T-helper 2 cell treated with Interferon-gamma antibody and Interleukin-4, amounts not matched to agents 100 ng/mL and 5 ng/mL, for 36 hours (primary cell): ENCODE data around the gene LINGO4. TPM values are rescaled to one million over a fixed set of nuclear protein-coding genes. Genes with fewer than 3 reads are reported as not detected.

Experiments
- total RNA-seq: library from RNA; stranded (reverse); gene quantifications from 2 replicates; pipeline ENCODE4 v1.2.3, GENCODE V29; 2022

LINGO4 gene
- total RNA-seq, 1 donor from 2014 or later = not detected

Other genes with a start within 250 kb of the LINGO4 start
- 26.9 and 29.5 TPM in 2 replicates for gene SNX27, start 193.4 kb downstream of the LINGO4 start, total RNA-seq
- not detected in 2 replicates for gene CELF3, start 88.6 kb downstream of the LINGO4 start, total RNA-seq
- not detected in 2 replicates for gene RIIAD1, start 83.9 kb downstream of the LINGO4 start, total RNA-seq
- gene MRPL9, start 41.9 kb downstream of the LINGO4 start, total RNA-seq = 108 and 112 TPM in 2 replicates
- gene TDRKH, start 14.9 kb downstream of the LINGO4 start, total RNA-seq = 14.9 and 16.3 TPM in 2 replicates
- gene RORC, start 26.4 kb upstream of the LINGO4 start, total RNA-seq = 0.16 and 0.32 TPM in 2 replicates
- 0.68 and 1.1 TPM in 2 replicates for gene C2CD4D, start 34.4 kb upstream of the LINGO4 start, total RNA-seq
- not detected in 2 replicates for gene THEM5, start 48.3 kb upstream of the LINGO4 start, total RNA-seq
- 48.8 and 49.3 TPM in 2 replicates for gene THEM4, start 104.1 kb upstream of the LINGO4 start, total RNA-seq
- 431 and 437 TPM in 2 replicates for gene S100A10, start 188.4 kb upstream of the LINGO4 start, total RNA-seq
- 475 and 488 TPM in 2 replicates for gene S100A11, start 231.6 kb upstream of the LINGO4 start, total RNA-seq